HG02678 (cell line): ENCODE measurements around the gene PRDM9.
"Not testable (repeated sequence)": the region's sequence is repeated elsewhere in the genome, so short reads cannot be mapped to it uniquely, and the experiment has no call there.

Experiments used
- ATAC-seq: cut with Tn5 transposase; IDR thresholded peaks from one replicate; pipeline ENCODE4 v1.9.1; 2021; ENCODE audit warnings: mild to moderate bottlenecking, moderate library complexity; ENCODE audit not compliant: unreplicated experiment

PRDM9 gene

DNA sequence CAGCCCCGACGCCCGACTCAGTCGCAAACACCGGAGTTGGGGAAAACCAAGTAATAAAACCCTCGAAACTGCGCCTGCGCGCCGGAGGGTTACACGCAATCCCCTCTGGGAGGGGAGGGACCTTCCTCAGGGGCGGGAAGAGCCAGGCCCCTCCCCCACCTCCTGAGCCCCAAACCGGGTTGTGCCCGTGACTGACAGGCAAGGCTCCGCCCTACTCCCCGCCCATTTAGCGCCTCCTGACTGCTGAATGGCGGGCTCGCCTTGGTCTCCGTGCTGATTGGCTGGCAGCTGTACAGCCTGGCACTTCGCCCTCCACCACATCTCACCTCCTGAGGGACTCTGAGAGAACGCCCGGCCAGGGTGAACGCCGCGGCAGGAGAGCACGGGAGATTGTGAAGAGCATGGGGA lies at the start of gene PRDM9:
Gene PRDM9, plus strand, starts transcription at position 332 of the 408 bp plus-strand sequence. CDS start 1,425 bp downstream, outside the sequence.
- ATAC-seq: peak; percentile 97

DNA sequence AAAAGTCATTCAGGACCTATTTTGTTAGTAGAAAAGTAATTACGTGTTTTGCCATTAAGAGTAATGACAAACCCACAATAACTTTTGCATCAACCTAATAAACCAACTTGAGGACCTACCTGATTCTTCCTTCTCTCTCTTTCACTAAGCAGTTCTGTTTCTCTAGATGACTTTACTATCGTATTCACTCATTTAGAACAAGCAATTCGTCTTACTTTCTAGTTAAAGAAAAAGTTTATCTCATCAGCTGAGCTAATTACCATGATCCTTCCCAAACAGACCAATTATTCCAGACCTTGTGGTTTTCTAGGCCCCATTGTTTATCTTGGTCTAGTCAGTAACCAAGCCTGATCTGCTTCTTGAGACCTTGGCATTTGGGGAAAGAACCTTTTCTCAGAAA lies 49.6 kb upstream of the PRDM9 start:
- ATAC-seq: peak; percentile 42

DNA sequence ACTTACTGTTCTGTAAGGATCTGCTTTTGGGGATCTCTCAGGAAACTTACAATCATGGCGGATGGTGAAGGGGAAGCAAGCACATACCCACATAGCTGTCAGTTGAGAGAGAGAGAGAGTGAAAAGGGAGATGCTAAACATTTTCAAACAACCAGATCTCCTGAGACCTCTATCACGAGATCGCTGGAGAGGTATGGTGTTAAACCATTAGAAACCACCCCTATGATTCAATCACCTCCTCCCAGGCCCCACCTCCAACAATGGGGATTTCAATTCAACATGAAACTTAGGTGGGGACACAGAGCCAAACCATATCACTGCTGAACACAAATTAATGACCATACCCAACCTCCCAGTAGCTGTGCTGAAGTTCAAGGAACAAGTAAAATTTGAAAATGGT lies 48.2 kb upstream of the PRDM9 start:
- ATAC-seq: no peak

DNA sequence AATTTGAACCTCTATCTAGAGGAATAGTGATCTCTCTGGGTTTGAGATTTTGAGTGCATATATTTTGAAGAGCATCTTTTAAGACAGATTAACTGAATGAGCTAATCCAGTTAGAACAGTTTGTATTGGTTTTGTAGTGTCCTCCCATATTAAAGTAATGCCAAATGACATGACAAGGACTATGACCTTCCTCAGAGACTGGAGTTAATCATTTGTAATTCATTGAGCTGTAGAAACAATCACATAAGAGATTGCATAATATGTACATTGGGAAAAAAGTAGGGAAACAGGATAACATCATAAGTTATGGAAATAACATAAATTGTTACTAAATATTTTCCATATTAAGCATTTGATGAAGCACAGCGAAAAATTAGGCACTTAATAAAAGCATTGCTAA lies 45.8 kb upstream of the PRDM9 start:
- ATAC-seq: no peak

DNA sequence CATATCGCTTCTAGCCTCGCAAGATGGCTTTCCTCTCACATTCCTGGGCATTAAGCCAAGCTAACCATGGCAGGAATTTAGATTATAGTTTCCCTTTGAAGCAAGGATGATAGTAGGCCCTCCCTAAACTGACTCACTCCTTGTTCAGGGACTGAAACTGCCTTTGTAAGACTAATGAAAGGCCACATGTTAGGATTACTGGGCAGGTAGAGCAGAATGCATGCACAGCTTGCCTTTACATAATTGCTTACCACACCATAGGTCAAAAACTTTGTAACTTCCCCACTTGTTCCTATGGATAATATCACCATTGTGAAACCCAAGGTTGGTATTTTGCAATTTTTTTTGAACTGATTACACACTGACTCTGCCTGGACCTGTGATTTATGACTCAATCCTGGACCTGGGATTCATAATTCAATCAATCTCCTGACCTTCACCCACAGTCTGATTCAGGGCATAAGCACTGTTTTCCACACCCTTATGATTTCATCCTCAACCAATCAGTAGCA lies 41.0 kb upstream of the PRDM9 start:
- no peak for ATAC-seq

DNA sequence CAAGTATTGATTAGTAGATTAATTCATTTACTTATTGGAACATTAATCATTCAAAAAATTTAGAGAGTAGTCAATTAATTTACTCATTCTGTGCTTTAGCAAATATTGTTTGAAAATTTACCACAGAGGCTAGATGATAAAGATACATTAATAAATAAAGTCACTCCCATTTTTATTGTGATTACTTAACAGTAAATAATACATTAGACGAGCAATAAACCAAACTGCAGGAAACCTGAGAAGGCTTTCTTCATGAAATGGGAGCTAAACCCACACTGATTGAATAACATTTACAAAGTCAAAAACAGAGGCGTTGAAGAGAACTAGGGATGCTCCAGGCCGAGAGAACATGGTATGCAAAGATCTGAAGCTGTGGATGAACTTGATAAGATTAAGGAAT lies 38.8 kb upstream of the PRDM9 start:
- ATAC-seq: no peak

DNA sequence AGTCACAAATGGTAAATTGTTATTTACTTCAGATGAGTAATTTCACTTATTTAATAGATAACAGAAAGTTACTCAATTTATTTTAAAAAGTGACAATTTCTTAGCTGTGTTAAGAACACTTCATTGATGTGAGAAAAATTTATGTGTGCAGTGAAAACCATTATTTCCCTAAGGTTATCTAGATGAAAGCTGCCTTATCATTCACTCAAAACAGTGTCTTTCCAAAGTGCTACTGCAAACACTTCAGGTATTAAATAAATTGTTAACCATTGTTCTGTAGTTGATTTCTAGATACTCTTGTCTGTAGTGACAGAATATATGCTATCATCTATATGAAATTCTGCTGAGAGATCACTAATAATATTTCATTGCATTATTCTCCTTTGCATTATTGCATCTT lies 33.5 kb upstream of the PRDM9 start:
- no peak for ATAC-seq

DNA sequence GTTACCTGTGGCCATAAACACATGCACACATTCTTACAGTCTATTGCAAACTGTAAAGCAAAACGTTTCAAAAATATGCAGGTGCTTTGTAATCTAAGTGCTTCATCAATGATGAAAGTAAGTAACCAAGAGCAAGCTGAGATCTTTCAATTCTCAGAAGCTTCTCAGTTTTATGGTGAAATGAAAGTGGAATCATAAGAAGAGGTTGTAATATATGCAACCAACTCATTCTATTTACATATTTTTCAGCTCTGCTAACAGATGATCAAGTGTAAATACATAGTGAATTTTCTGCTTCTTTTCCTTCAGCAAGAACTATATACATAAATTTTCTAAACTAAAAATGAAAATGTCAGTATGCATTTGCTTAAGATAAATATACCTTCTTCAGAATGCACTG lies 33.1 kb upstream of the PRDM9 start:
- no peak for ATAC-seq

DNA sequence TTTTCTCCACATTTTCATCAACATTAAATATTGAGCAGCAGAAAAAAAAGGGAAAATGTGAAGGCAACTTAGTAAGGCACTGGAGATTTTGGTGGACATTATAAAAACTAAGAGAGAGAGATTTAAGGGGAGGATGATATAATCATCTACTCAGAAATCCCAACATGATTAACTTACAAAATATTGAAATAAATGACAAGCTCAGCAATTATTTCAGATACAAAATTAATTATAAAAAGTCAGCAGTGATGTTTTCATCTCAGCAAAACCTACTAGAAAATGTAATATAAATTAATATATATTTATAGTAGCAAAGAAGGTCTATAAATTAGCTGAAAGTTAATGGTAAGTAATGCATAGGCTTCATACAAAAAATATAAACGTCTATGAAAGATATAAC lies 30.8 kb upstream of the PRDM9 start:
- no peak for ATAC-seq

DNA sequence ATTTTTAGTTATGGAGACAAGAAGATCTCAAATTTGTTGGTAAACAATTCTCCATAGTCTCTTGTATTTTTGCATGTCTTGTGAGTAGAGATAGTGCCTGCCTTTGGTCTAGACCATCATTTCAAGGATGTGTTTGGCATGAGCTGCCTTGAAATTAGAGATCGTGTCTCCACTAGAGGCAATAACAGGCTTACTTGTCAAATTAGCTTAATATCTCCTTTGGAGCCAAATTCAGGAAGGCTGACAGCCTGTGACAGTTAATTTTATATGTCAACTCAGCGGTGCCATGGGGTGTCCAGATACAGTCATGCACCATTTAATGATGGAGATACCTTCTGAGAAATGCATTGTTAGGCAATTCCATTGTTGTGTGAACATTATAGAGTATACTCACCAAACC lies 24.8 kb upstream of the PRDM9 start:
- no peak for ATAC-seq

DNA sequence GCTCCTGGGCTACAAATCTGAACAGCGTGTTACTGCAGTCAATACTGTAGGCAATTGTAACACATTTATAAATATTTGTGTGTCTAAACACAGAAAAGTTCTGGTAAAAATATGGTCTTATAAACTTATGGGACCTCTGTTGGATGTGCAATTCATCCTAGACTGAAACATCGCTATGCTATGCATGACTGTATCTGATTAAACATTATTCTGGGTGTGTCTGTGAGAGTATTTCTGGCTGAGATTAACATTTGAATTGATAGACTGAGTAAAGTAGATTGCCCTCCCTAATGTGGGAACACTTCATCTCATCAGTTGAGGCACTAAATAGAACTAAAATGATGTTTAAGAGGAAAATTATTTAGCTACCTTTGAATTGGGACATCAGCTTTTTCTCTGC lies 24.3 kb upstream of the PRDM9 start:
- ATAC-seq: no peak

DNA sequence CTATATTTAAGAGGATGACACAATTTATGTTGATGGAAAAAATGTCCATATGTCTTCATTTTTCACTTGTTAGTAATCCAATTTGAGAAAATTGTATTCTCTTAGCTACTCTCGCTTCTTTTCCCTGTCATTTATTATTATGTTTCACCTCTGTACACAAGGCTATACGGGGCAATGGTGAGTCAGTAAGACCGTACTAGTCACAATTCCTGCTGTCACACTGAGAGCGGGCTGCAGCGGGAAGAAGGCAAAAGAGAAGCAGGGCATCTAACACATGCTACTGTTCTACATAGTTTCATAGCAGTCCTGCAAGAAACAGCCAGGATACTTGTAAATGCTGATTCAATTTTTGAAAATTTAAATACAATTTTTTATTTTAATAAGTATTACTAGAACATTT lies 23.3 kb upstream of the PRDM9 start:
- ATAC-seq: no peak

DNA sequence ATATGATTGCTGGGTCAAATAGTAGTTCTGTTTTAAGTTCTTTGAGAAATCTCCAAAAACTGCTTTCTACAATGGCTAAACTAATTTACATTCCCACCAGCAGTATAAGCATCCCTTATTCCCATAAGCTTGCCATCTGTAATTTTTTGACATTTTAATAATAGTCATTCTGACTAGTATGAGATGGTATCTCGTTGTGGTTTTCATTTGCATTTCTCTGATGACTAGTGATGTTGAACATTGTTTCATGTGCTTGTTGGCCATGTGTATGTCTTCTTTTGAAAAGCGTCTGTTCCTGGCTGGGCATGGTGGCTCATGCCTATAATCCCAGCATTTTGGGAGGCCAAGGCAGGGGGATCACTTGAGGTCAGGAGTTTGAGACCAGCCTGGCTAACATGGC lies 21.2 kb upstream of the PRDM9 start:
- ATAC-seq: not testable (repeated sequence)

DNA sequence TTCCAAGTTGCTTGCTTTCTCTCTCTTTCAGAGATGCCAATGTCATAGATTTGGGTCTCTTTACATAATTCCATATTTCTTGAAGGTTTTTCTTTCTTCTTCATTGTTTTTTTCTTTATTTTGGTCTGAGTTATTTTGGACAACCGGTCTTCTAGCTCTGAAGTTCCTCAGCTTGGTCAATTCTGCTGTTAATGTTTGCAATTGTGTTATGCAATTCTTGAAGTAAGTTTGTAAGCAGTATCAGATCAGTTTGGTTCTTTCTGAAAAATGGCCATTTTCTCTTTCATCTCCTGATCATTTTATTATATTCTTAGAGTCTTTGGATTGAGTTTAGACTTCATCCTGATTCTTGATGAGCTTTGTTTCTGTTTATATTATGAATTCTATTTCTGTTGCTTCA lies 16.4 kb upstream of the PRDM9 start:
- no peak for ATAC-seq

DNA sequence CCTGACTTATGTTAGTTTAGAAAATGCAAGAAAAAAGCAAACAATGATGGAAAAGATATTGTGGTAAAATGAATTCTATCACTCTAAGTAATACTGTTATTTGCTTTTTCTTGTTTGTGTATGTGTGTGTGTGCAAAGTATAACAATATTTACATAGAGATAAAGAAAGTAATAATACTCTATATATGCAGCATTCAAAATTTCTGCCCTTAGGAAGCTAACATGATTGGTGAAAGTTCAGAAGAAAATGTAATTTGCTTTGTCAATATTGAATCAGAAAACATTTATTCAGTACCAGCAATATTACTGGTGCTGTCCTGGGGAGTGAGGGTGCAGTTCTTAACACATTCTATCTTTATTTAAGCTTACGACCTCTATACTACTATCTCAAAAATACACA lies 12.9 kb upstream of the PRDM9 start:
- no peak for ATAC-seq

DNA sequence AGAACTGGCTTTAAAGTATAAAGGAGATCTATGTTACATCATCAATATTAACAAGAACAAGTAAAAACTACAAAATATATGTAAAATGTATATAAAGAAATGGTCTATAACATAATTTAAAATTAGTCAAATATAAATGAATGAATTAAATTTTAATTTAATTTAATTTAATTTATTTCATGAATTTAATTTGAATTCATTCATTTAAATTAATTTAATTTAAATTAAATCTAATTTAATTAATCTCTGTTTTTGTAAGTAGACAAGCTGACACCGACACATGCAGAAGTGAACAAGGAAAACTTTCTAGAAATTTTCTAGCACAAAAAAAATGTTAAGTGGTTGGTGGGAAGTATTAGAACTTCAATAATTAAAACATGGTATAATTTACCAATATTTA lies 10.8 kb upstream of the PRDM9 start:
- ATAC-seq: no peak

DNA sequence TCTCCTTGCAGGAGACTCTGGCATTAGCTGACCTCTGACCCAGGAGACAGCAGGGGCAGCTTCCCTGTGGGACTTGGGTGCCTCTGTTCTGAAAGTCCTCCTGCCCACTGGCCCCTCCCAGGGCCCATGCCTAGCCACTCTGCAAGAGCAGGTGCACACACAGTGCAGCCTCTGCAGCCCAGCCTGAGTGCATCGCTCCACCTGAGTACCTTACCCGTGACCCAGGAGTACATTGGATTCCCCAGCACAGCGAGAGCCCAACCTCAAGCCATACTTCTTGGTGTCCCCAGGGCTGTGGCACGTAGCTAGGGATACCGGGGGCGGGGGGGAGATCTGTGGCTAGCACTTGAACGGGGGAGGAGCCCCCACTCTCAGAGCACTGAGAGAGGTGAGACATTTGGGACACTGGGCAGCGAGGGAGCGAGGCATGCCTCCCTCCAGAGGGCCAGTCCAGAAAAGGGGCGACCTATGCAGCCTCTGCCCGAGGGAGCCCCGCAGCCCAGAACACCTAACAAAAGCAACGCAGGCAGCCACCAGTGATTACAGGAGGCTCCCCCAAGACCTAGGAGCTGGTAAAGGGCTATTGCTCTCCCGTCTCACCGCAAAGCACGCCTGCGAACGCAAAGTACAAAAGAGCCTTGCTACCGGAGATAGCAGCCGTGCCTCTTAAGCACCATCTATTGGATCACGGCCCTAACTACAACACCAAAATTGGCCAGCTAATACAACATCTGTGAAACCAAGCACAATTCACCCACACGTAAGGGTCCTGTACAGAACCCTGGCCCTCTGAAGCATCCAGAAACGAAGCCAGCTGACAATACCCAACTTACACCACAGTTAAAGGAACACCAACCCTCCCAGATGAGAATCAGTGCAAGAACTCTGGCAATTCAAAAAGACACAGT lies 826 bp upstream of the PRDM9 start:
- peak; percentile 60 for ATAC-seq

DNA sequence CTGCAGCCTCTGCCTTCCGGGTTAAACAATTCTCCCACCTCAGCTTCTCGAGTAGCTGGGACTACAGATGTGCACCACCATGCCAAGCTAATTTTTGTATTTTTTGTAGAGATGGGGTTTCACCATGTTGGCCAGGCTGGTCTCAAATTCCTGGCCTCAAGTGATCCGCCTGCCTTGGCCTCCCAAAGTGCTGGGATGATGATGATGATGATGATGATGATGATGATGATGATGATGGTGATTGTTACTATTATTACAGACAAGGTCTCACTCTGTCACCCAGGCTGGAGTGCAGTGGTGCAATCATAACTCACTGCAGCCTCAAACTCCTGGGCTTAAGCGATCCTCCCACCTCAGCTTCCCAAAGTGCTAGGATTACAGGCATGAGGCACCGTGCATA lies 3.0 kb downstream of the PRDM9 start:
- not testable (repeated sequence) for ATAC-seq

DNA sequence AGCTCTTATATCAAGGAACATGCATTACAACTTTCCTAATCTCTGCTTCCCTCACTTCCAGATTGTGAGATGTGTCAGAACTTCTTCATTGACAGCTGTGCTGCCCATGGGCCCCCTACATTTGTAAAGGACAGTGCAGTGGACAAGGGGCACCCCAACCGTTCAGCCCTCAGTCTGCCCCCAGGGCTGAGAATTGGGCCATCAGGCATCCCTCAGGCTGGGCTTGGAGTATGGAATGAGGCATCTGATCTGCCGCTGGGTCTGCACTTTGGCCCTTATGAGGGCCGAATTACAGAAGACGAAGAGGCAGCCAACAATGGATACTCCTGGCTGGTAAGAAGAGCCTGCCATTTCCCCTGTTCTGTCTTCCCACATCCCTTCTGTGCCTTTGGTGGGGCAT lies 15.1 kb downstream of the PRDM9 start:
- no peak for ATAC-seq

DNA sequence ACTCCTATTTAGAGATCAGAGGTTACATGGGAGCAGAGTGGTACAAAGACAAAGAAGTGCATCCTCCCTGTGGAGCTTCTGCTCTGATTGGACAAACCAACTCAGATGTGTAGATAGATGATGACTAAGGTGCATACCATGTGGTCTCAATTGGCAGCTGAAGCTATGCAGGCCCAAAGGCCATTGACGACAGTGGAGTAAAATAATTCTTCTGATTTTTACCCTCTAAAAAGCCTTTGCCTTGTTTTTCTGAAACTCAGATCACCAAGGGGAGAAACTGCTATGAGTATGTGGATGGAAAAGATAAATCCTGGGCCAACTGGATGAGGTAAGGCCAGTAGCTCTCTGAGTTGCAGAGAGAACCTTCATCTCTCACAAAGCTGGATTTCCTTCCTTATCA lies 15.6 kb downstream of the PRDM9 start:
- ATAC-seq: no peak

DNA sequence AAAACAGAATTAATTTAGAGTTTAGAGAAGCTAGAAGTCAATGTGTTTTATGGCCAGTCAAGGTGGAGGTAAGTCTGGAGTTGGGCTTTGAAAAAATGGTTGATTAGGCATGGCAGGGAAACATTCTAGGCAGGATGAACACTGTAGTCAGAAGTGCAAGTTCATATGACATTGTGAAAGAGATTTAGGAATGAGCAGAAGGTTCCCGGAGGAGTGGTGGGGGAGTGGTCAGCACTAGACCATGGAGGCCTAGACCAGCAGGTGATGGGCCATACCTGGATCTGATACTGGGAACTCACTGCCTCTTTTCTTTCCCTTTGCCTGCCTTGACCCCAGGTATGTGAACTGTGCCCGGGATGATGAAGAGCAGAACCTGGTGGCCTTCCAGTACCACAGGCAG lies 16.6 kb downstream of the PRDM9 start:
- no peak for ATAC-seq

DNA sequence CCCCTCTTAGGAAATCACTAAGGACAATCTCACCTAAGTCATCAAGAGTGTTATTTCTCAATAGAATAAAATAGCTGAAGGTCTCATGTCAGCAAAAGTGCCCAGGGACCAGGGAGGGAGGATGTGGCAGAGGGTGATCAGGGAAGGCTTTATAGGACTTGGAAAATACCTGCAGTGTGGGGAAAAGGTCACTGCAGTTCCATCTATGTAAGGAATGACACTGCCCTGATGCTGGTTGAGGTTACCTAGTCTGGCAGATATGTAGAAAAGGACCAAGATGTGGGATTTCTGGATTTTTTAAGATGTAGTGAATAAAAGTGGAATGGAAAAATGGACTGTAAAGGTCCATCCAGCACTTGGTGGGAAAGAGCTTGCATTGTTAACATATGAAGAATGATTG lies 18.3 kb downstream of the PRDM9 start:
- ATAC-seq: no peak

DNA sequence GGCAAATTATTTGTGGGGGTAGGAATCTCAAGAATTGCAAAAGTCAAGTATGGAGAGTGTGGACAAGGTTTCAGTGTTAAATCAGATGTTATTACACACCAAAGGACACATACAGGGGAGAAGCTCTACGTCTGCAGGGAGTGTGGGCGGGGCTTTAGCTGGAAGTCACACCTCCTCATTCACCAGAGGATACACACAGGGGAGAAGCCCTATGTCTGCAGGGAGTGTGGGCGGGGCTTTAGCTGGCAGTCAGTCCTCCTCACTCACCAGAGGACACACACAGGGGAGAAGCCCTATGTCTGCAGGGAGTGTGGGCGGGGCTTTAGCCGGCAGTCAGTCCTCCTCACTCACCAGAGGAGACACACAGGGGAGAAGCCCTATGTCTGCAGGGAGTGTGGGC lies 19.2 kb downstream of the PRDM9 start:
- ATAC-seq: not testable (repeated sequence)
